Measurements from ENCODE around the gene CPLX1.

DNA sequence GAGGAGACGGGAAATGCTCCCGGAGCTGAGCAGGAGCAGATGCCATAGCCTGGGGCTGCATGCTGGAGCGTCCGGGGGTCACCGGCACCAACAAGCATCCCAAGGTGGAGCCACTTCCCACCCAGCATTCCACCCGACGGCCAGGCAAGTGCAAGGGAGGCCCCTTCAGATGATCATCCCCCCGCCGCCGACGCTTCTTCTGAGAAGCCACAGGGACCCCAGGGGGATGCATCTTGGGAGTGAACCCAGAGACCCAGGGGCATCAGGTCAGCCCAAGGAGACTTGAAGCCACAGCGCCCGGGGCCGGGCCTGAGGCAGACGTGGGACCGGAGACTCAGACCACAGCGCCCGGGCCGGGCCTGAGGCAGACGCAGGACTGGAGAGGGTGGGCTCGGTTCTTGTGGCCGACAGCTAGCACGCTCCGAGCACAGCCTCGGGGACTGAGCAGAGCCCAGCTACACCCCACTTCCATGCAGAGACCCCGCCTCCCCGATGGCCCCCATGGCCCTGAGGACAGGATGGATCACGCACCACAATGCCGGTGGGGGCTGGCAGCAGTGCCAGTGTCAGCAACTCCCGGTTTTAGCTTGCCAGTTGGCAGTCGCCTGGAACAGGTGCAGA lies 33.0 kb upstream of the CPLX1 start:
- TF ChIP-seq EZH2 (IDR thresholded peaks at IDR 0.05) (no peak), POLR2A (IDR thresholded peaks at IDR 0.05; ENCODE audit: borderline replicate concordance, extremely low read depth, insufficient read depth, insufficient read length) (no peak), POLR2AphosphoS5 (IDR thresholded peaks at IDR 0.05; ENCODE audit: low read depth, low read length) (no peak), YY1 (IDR thresholded peaks at IDR 0.05; ENCODE audit: extremely low read depth, insufficient replicate concordance, low read depth, low read length) (no peak)
- TF ChIP-seq, protein P1, sequence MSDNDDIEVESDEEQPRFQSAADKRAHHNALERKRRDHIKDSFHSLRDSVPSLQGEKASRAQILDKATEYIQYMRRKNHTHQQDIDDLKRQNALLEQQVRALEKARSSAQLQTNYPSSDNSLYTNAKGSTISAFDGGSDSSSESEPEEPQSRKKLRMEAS (IDR thresholded peaks at IDR 0.05) = no peak
- TF ChIP-seq, protein P2, sequence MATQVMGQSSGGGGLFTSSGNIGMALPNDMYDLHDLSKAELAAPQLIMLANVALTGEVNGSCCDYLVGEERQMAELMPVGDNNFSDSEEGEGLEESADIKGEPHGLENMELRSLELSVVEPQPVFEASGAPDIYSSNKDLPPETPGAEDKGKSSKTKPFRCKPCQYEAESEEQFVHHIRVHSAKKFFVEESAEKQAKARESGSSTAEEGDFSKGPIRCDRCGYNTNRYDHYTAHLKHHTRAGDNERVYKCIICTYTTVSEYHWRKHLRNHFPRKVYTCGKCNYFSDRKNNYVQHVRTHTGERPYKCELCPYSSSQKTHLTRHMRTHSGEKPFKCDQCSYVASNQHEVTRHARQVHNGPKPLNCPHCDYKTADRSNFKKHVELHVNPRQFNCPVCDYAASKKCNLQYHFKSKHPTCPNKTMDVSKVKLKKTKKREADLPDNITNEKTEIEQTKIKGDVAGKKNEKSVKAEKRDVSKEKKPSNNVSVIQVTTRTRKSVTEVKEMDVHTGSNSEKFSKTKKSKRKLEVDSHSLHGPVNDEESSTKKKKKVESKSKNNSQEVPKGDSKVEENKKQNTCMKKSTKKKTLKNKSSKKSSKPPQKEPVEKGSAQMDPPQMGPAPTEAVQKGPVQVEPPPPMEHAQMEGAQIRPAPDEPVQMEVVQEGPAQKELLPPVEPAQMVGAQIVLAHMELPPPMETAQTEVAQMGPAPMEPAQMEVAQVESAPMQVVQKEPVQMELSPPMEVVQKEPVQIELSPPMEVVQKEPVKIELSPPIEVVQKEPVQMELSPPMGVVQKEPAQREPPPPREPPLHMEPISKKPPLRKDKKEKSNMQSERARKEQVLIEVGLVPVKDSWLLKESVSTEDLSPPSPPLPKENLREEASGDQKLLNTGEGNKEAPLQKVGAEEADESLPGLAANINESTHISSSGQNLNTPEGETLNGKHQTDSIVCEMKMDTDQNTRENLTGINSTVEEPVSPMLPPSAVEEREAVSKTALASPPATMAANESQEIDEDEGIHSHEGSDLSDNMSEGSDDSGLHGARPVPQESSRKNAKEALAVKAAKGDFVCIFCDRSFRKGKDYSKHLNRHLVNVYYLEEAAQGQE (IDR thresholded peaks at IDR 0.05; ENCODE audit: low read depth) = no peak
- TF ChIP-seq, protein P3, sequence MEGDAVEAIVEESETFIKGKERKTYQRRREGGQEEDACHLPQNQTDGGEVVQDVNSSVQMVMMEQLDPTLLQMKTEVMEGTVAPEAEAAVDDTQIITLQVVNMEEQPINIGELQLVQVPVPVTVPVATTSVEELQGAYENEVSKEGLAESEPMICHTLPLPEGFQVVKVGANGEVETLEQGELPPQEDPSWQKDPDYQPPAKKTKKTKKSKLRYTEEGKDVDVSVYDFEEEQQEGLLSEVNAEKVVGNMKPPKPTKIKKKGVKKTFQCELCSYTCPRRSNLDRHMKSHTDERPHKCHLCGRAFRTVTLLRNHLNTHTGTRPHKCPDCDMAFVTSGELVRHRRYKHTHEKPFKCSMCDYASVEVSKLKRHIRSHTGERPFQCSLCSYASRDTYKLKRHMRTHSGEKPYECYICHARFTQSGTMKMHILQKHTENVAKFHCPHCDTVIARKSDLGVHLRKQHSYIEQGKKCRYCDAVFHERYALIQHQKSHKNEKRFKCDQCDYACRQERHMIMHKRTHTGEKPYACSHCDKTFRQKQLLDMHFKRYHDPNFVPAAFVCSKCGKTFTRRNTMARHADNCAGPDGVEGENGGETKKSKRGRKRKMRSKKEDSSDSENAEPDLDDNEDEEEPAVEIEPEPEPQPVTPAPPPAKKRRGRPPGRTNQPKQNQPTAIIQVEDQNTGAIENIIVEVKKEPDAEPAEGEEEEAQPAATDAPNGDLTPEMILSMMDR (IDR thresholded peaks at IDR 0.05 in 2 of 3, conservative IDR thresholded peaks at IDR 0.05 in 1 of 3; ENCODE audit: borderline replicate concordance in 1 of 3, insufficient read depth in 1 of 3, low read depth in 2 of 3, low read length in 2 of 3) = no peak
